GM12891 (cell line): ENCODE data around the gene ST6GALNAC6.

ENCODE experiments used
- DNase-seq: peaks from one replicate; pipeline ENCODE4 v3.0.0; 2011; ENCODE audit warnings: low spot score; ENCODE audit not compliant: insufficient read length
- FAIRE-seq: peaks from 2 replicates; lab custom pipeline; 2011; peaks lifted over from hg19 to GRCh38; lab: Jason Lieb, UNC
- PAX5 ChIP-seq: IDR thresholded peaks from 2 replicates; pipeline ENCODE4 v1.6.1; 2011; ENCODE audit warnings: low read length, moderate library complexity, mild to moderate bottlenecking; ENCODE audit not compliant: insufficient read depth, severe bottlenecking
- POLR2A ChIP-seq: IDR thresholded peaks from 2 replicates; pipeline ENCODE4 v1.6.1; 2011; ENCODE audit warnings: low read depth, low read length, control low read depth
- POLR2AphosphoS5 ChIP-seq: IDR thresholded peaks from 2 replicates; pipeline ENCODE4 v1.6.1; 2011; ENCODE audit warnings: low read depth, low read length, control low read depth
- POU2F2 ChIP-seq: IDR thresholded peaks from 2 replicates; pipeline ENCODE4 v1.6.1; 2011; ENCODE audit warnings: low read depth, mild to moderate bottlenecking, control low read depth, low read length, moderate library complexity
- SPI1 ChIP-seq: IDR thresholded peaks from 2 replicates; pipeline ENCODE4 v1.6.1; 2011; ENCODE audit warnings: low read depth, low read length, control low read depth
- TAF1 ChIP-seq: IDR thresholded peaks from 2 replicates; pipeline ENCODE4 v1.6.1; 2011; ENCODE audit warnings: low read depth, low read length, control low read depth

Gene ST6GALNAC6

GRCh38 chr9:127878652-127879390 lies 20.6 kb downstream of the ST6GALNAC6 start:
- TF ChIP-seq POU2F2 (peak; percentile 30; the same call in 1 of the 2 replicates), TAF1 (no peak)
- DNase-seq: no peak
- FAIRE-seq: no peak

GRCh38 chr9:127878001-127878651 lies 21.3 kb downstream of the ST6GALNAC6 start:
- DNase-seq: no peak

GRCh38 chr9:127877566-127877998 lies 21.8 kb downstream of the ST6GALNAC6 start, which contains the start of gene AK1:
AK1 (minus strand) TSS chr9:127877675; CDS start chr9:127874617, 3,058 bp downstream.
- TF ChIP-seq PAX5 (no peak), TAF1 (no peak), SPI1 (no peak), POLR2AphosphoS5 (no peak), POLR2A (no peak), POU2F2 (no peak)
- FAIRE-seq (no peak), DNase-seq (no peak)

More at GRCh38 chr9:127878001-127878651, 21.3 kb downstream of the ST6GALNAC6 start:
- TF ChIP-seq PAX5: no peak
- no peak for TF ChIP-seq TAF1
- TF ChIP-seq SPI1: no peak
- FAIRE-seq: no peak

GRCh38 chr9:127876764-127877562 lies 22.4 kb downstream of the ST6GALNAC6 start:
- DNase-seq (no peak), FAIRE-seq (no peak)

GRCh38 chr9:127876026-127876763 lies 23.2 kb downstream of the ST6GALNAC6 start:
- no peak for DNase-seq
- TF ChIP-seq POLR2AphosphoS5 (no peak), SPI1 (no peak), TAF1 (no peak), POLR2A (no peak), POU2F2 (no peak), PAX5 (no peak)
- no peak for FAIRE-seq

More at GRCh38 chr9:127876764-127877562, 22.4 kb downstream of the ST6GALNAC6 start:
- TF ChIP-seq POLR2A (no peak), POLR2AphosphoS5 (no peak), TAF1 (no peak), POU2F2 (no peak), SPI1 (no peak), PAX5 (no peak)

GRCh38 chr9:127875306-127875966 lies 24.0 kb downstream of the ST6GALNAC6 start:
- no peak for DNase-seq
- no peak for TF ChIP-seq SPI1
- no peak for FAIRE-seq

- no peak for DNase-seq
- TF ChIP-seq TAF1 (no peak), POU2F2 (no peak), PAX5 (no peak)
- FAIRE-seq: no peak
These were observed 24.8 kb downstream of the ST6GALNAC6 start for GRCh38 chr9:127874301-127875221.

GRCh38 chr9:127873886-127874285 lies 25.5 kb downstream of the ST6GALNAC6 start:
- FAIRE-seq: no peak
- DNase-seq: no peak
- no peak for TF ChIP-seq TAF1
- TF ChIP-seq POU2F2: no peak
- no peak for TF ChIP-seq SPI1
- TF ChIP-seq PAX5: no peak
- no peak for TF ChIP-seq POLR2AphosphoS5
- no peak for TF ChIP-seq POLR2A
